Fibroblast of skin of abdomen (primary cell): ENCODE measurements around the gene STARD10.

Experiments
- DNase-seq: peaks from one replicate; pipeline ENCODE4 v3.0.0-alpha.2; 2013

Gene STARD10

GRCh38 chr11:72724851-72725723 is 68.8 kb downstream of the STARD10 start:
- peak; percentile 79 for DNase-seq

GRCh38 chr11:72724021-72724551 is 69.8 kb downstream of the STARD10 start:
- DNase-seq: no peak

- DNase-seq: no peak
Observed at GRCh38 chr11:72723508-72723907, 70.3 kb downstream of the STARD10 start.

- DNase-seq: peak; percentile 91
Observed at GRCh38 chr11:72722050-72722748, 71.6 kb downstream of the STARD10 start.

GRCh38 chr11:72721689-72722049 is 72.2 kb downstream of the STARD10 start:
- DNase-seq: no peak

- no peak for DNase-seq
Observed at GRCh38 chr11:72721276-72721675, 72.6 kb downstream of the STARD10 start.

GRCh38 chr11:72720784-72721183 is 73.1 kb downstream of the STARD10 start:
- DNase-seq: no peak

GRCh38 chr11:72720047-72720446 is 73.8 kb downstream of the STARD10 start:
- DNase-seq: no peak

GRCh38 chr11:72719551-72719950 is 74.3 kb downstream of the STARD10 start:
- DNase-seq: no peak

GRCh38 chr11:72719144-72719543 is 74.7 kb downstream of the STARD10 start:
- no peak for DNase-seq

GRCh38 chr11:72718101-72718501 is 75.7 kb downstream of the STARD10 start:
- DNase-seq: no peak

- DNase-seq: no peak
Observed at GRCh38 chr11:72716788-72717435, 76.9 kb downstream of the STARD10 start.

- no peak for DNase-seq
Observed at GRCh38 chr11:72716290-72716689, 77.6 kb downstream of the STARD10 start.

- DNase-seq: no peak
Observed at GRCh38 chr11:72712841-72713240, 81.0 kb downstream of the STARD10 start.

- DNase-seq: no peak
Observed at GRCh38 chr11:72712168-72712751, 81.6 kb downstream of the STARD10 start.

GRCh38 chr11:72711141-72711540 is 82.7 kb downstream of the STARD10 start:
- no peak for DNase-seq

GRCh38 chr11:72710278-72710677 is 83.6 kb downstream of the STARD10 start:
- DNase-seq: no peak

- no peak for DNase-seq
Observed at GRCh38 chr11:72709478-72710238, 84.2 kb downstream of the STARD10 start.

GRCh38 chr11:72707032-72707431 is 86.8 kb downstream of the STARD10 start:
- no peak for DNase-seq

GRCh38 chr11:72706579-72706978 is 87.3 kb downstream of the STARD10 start:
- DNase-seq: no peak

- DNase-seq: no peak
Observed at GRCh38 chr11:72705442-72706365, 88.1 kb downstream of the STARD10 start.
